Putamen (tissue), 1 donor: ENCODE data around the gene ZDHHC4.

Source experiments
- DNase-seq: peaks from one replicate; pipeline ENCODE4 v3.0.0-alpha.2; 2016; ENCODE audit warnings: low spot score

The ZDHHC4 gene

DNA sequence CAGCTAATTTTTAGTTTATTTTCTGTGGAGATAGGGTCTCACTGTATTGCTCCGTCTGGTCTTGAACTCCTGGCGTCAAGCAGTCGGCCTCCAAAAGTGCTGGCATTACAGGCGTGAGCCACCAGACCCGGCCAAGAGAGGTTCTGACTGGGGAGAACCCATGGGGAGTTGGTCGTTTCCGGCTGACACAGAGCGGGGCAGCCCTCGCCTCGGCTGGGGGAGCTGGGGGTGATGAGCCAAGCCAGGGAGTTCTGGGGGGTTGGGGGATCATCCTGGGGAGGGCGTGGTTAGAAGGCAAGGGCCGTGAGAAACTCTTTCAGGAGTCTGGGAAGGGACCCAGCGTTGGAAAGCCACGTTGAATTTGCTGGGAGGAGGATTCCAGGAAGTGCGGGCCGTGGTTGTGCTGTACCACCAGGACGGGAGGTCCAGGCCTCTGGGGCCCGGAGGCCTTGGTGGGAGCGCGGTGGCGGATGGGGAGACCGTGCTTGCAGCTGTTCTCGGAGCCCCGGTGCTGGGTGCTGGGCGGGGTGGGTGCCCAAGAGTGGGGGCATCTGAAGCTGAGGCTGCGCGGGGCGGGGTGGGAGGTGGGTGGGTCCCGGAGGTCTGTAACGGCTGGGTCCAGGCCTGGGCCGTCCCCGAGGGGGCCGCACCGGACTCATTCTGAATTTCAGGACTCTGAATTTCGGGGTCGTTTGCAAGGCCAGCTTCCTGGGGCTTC is 29.8 kb downstream of the ZDHHC4 start:
- no peak for DNase-seq

GRCh38 chr7:6607651-6608051 is 30.4 kb downstream of the ZDHHC4 start:
- DNase-seq, result no peak

DNA sequence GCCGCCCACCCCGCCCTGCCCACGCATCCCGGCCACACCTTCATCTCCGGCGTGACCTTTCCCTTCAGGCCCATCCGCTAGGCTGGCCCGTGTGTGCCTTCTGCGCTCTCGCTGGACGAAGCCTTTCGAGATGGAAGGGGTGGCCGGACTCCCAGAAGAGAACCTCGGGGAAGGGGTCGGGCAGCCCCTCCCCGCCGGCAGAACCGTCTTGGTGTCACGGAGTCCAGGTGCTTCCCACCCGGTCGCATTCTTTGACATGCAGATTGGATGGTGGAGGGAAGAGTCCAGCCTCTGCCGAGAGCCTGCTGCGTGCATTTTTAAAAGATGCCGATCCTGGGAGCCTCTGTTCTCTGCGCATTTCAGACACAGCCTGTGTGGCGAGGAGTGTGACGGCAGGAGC is 30.8 kb downstream of the ZDHHC4 start:
- DNase-seq, result no peak

DNA sequence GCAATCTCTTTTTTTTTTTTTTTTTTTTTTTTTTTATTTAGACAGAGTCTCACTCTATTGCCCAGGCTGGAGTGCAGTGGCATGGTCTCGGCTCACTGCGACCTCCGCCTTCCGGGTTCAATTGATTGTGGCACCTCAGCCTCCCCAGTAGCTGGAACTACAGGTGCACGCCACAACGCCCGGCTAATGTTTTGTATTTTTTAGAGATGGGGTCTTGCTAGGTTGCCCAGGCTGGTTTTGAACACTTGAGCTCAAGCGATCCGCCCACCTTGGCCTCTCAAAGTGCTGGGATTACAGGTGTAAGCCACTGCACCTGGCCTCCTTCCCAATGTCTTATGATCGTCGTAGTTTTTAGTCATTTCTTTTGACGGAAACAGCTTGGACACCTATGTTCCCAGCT is 31.5 kb downstream of the ZDHHC4 start:
- DNase-seq, result no peak

- DNase-seq, result no peak
Observed at GRCh38 chr7:6612819-6613218, 35.6 kb downstream of the ZDHHC4 start.

- no peak for DNase-seq
Observed at GRCh38 chr7:6613706-6614105, 36.5 kb downstream of the ZDHHC4 start.

DNA sequence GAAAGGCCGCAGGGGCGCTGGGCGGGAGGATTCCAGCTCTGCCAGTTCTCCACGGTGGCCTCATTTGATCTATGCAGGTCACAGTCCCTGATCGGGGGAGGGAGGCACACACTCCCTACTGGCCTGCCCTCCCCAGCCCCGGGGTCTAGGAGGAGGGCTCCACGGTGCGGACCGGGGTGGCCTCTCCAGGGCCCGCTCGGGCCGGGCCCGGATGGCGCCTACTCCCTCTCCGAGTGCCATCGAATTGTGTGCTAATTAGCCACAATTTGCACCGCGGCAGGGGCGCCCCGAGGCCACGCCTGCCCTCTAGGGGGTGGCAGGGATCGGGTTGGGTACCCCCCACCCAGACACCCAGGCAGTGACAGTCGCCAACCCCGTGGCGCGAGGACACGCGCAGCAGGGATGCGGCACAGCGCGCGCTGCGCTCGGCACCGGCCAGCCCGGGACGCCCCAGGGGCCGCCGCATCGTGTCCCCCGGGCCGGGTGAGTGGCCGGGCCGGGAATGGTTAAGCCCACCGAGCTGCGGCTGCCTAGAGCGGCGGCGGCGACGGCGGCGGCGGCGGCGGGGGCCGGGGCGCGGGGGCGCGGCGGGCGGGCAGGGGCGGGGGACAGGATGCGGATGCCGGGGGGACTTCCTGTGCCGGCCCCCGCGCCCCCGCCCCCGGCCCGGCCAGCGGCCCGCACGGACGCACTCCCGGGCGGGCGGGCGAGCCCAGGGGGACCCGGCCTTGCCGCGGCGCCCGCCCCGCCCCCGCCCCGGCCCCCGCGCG is 37.9 kb downstream of the ZDHHC4 start, which contains the start of gene ZNF853:
TSS of gene ZNF853 (plus strand) at position 658 of the 770 bp plus-strand sequence. CDS start 565 bp downstream, outside the sequence.
- DNase-seq, result no peak

DNA sequence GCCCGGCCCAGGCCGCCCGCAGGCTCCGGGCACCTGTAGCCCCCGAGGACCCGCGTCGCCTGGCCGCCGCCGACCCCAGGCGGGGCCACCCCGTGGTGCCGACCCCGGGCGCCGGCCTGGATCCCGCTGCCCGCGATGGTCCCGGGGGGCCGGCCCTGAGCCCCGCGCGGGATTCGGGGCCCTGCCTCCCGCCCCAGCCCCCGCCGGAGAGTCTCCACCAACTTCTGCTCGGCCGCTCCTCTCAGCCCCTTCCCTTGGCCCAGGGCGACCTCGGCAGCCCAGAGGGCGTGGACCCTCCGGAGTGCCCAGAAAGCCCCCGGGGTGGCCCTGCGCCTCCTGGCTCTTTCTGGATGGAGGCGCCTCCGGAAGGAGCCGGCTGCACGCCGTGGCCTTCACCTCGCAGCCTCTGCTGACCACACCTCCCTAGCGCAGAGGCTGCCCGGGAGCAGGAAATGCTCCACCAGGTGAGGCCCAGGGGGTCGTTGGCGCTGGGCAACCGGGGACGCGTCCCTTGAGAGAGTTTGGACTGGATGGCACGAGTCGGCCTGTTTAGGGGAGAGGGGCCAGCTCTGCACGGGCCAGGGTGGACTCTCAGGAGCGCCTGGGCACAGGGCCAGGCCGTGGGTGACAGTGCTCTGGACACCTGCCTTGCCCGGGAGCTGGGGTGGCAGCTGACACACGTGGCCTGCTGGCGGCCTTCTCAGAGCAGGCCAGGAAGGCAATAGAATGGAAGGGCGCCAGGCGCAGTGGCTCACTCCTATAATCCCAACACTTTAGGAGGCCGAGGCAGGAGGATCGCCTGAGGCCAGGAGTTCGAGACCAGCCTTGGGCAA is 38.7 kb downstream of the ZDHHC4 start:
- no peak for DNase-seq

GRCh38 chr7:6616854-6617643 is 39.8 kb downstream of the ZDHHC4 start:
- DNase-seq, result no peak

DNA sequence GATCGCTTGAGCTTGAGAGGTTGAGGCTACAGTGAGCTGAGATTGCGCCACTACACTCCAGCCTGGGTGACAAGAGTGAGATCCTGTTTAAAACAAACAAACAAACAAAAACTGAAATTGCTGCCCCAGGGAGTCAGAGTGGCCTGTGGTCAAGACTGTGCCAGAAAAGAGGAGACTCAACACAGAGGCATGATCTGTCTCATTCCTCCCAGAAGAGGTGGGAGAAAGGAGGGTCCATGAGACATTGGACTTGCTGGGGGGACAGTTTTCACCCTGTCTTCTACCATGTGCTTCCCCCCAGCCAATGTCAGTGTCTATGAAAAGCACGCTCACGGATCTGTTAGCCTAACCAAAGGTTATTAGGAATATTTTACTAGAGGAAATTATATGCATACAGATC is 41.4 kb downstream of the ZDHHC4 start:
- DNase-seq, result no peak

DNA sequence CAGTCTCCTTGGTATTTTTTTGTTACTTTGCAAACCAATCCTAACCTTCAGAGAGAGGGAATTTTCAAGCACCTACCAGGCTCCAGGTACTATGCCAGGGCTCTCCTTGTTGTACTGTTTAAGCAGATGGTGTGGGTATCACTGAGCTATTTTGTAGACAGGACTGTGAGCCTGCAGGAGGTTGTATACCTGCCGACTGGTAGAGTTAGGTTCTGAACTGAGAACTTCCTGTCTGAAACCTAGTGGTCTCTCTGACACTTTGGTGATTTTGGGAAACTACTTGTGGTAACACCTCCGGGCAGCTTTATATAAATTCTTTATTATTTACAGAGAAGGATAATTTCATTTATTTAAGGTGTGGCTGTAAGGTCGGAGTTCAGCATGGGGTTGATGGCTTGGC is 42.7 kb downstream of the ZDHHC4 start:
- no peak for DNase-seq

- no peak for DNase-seq
Observed at GRCh38 chr7:6621195-6622133, 44.2 kb downstream of the ZDHHC4 start.

GRCh38 chr7:6622134-6622710 is 45.0 kb downstream of the ZDHHC4 start:
- DNase-seq, result no peak

- DNase-seq, result no peak
Observed at GRCh38 chr7:6623589-6624245, 46.5 kb downstream of the ZDHHC4 start.

GRCh38 chr7:6624246-6624611 is 47.0 kb downstream of the ZDHHC4 start:
- no peak for DNase-seq

- no peak for DNase-seq
Observed at GRCh38 chr7:6628045-6628444, 50.8 kb downstream of the ZDHHC4 start.

DNA sequence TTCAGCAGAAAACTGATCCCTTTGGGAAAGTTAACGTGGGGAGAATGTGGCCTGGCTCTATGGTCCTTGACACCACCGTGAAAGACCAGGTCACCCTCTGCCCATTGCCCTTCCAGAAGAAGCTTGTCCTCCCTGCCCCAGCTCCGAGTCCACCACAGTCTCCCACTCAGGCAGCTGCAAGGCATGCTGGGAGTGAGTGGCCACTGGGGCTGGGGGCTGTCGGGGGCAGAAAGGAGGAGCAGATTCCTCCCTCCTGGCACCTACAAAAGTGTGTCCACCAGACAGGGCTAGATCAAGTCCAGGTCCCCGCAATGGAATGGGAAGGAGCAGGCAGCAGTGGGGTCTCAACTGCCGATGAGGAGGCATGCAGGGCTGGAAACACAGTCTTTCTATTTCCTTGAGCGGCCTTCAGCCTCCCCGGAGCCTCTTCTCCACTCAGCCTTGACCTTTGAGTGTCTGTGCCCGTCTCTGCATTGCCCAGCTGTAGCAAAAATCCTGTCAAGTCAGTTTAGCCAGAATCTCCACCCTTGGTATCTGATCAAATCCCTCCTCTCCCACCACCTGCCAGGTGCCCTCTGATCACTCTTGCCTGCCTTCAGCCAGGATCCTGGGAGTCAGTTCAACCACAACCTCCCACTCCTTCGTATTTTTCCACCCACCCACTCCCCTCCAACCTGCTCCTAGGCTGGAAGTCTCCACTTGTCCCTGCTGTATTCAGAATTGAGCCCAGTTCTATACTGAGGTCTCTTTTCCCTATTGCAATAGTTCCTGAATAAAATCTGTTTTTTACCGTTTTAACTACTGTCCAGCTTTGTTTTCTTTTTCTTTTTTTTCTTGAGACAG is 53.0 kb downstream of the ZDHHC4 start:
- no peak for DNase-seq

DNA sequence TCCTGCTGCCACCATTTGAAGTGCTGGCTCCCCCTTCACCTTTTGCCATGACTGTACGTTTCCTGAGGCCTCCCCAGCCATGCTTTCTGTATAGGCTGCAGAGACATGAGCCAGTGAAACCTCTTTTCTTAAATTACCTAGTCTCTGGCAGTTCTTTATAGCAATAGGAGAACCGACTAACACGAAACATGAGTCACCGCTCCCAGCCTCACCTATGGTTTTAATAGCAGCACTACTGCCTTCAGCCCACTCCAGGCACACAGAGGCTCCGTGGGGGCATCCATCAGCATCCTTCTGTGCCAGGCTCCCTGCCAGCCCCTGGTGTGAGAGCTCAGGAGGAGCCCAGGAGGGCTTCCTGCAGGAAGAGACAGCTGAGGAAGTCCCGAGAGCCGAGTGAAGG is 54.4 kb downstream of the ZDHHC4 start:
- peak; percentile 49 for DNase-seq

DNA sequence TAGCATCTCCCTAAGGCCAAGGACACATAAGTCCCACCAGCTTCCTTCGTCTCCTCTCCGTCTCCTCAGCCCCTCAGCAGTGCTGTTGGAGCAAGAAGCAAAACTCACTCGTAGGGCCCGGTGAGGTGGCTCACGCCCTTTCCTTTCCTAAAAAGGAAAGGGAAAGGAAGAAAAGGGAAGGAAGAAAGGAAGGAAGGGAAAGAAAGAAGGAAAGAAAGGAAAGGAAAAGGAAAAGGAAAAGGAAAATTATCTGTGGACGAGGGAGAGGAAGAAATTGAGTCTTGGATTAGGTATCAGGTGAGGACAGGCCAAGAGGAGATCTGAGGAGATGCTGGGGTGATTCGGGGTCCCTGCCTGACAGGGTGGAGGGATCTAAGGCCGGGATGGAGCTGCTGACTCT is 56.8 kb downstream of the ZDHHC4 start:
- DNase-seq, result no peak
